Measurements from ENCODE around the gene GOLGA1. TPM values are rescaled to one million over a fixed set of nuclear protein-coding genes. Genes with fewer than 3 reads are reported as not detected.

The GOLGA1 gene
- total and polyA plus RNA-seq, 2 of the 13 experiments (the other 11 are each of a cell fraction or from before 2014, with no cell fraction given): 12.7 to 15.9 TPM

- TF ChIP-seq, protein P1, sequence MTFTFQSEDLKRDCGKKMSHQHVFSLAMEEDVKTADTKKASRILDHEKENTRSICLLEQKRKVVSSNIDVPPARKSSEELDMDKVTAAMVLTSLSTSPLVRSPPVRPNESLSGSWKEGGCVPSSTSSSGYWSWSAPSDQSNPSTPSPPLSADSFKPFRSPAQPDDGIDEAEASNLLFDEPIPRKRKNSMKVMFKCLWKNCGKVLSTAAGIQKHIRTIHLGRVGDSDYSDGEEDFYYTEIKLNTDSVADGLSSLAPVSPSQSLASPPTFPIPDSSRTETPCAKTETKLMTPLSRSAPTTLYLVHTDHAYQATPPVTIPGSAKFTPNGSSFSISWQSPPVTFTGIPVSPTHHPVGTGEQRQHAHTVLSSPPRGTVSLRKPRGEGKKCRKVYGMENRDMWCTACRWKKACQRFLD (CRISPR knock-in tag; IDR thresholded peaks at IDR 0.05; ENCODE audit: borderline replicate concordance): peak; percentile 77; the same call in 1 of the 2 replicates
- TF ChIP-seq ZNF879 (CRISPR knock-in tag; IDR thresholded peaks at IDR 0.05) (no peak), HIVEP1 (CRISPR knock-in tag; IDR thresholded peaks at IDR 0.05) (no peak), RARA (CRISPR knock-in tag; IDR thresholded peaks at IDR 0.05) (no peak), EEA1 (CRISPR knock-in tag; IDR thresholded peaks at IDR 0.05; ENCODE audit: borderline replicate concordance) (no peak; the same call in 1 of the 2 replicates), TOPORS (CRISPR knock-in tag; IDR thresholded peaks at IDR 0.05) (0 out of 2 replicates have a peak, but pooled peaks have one; percentile 26), HMGXB4 (CRISPR knock-in tag; IDR thresholded peaks at IDR 0.05; ENCODE audit: borderline replicate concordance in 1 of 2, low read depth in 1 of 2) (peak; percentile 72 to 85; a peak in 3 of 4 replicates), ZNF883 (CRISPR knock-in tag; IDR thresholded peaks at IDR 0.05; ENCODE audit: not compliant biosample characterization) (peak; percentile 84), KLF12 (CRISPR knock-in tag; IDR thresholded peaks at IDR 0.05; ENCODE audit: borderline replicate concordance) (0 out of 2 replicates have a peak, but pooled peaks have one; percentile 64), ZNF800 (CRISPR knock-in tag; IDR thresholded peaks at IDR 0.05) (peak; percentile 88), TGIF2 (CRISPR knock-in tag; IDR thresholded peaks at IDR 0.05) (no peak; the same call in none of the 2 replicates), ZNF629 (CRISPR knock-in tag; conservative IDR thresholded peaks at IDR 0.05) (peak; percentile 4)
- TF ChIP-seq, protein P2, sequence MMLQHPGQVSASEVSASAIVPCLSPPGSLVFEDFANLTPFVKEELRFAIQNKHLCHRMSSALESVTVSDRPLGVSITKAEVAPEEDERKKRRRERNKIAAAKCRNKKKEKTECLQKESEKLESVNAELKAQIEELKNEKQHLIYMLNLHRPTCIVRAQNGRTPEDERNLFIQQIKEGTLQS (CRISPR knock-in tag; IDR thresholded peaks at IDR 0.05): peak; percentile 15; the same call in 1 of the 2 replicates
- TF ChIP-seq, protein P3, sequence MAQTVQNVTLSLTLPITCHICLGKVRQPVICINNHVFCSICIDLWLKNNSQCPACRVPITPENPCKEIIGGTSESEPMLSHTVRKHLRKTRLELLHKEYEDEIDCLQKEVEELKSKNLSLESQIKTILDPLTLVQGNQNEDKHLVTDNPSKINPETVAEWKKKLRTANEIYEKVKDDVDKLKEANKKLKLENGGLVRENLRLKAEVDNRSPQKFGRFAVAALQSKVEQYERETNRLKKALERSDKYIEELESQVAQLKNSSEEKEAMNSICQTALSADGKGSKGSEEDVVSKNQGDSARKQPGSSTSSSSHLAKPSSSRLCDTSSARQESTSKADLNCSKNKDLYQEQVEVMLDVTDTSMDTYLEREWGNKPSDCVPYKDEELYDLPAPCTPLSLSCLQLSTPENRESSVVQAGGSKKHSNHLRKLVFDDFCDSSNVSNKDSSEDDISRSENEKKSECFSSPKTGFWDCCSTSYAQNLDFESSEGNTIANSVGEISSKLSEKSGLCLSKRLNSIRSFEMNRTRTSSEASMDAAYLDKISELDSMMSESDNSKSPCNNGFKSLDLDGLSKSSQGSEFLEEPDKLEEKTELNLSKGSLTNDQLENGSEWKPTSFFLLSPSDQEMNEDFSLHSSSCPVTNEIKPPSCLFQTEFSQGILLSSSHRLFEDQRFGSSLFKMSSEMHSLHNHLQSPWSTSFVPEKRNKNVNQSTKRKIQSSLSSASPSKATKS (CRISPR knock-in tag; IDR thresholded peaks at IDR 0.05): no peak
- TF ChIP-seq, protein P4, sequence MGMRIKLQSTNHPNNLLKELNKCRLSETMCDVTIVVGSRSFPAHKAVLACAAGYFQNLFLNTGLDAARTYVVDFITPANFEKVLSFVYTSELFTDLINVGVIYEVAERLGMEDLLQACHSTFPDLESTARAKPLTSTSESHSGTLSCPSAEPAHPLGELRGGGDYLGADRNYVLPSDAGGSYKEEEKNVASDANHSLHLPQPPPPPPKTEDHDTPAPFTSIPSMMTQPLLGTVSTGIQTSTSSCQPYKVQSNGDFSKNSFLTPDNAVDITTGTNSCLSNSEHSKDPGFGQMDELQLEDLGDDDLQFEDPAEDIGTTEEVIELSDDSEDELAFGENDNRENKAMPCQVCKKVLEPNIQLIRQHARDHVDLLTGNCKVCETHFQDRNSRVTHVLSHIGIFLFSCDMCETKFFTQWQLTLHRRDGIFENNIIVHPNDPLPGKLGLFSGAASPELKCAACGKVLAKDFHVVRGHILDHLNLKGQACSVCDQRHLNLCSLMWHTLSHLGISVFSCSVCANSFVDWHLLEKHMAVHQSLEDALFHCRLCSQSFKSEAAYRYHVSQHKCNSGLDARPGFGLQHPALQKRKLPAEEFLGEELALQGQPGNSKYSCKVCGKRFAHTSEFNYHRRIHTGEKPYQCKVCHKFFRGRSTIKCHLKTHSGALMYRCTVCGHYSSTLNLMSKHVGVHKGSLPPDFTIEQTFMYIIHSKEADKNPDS (CRISPR knock-in tag; IDR thresholded peaks at IDR 0.05): 0 out of 2 replicates have a peak, but pooled peaks have one; percentile 12
- TF ChIP-seq, protein P5, sequence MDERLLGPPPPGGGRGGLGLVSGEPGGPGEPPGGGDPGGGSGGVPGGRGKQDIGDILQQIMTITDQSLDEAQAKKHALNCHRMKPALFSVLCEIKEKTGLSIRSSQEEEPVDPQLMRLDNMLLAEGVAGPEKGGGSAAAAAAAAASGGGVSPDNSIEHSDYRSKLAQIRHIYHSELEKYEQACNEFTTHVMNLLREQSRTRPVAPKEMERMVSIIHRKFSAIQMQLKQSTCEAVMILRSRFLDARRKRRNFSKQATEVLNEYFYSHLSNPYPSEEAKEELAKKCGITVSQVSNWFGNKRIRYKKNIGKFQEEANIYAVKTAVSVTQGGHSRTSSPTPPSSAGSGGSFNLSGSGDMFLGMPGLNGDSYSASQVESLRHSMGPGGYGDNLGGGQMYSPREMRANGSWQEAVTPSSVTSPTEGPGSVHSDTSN (CRISPR knock-in tag; IDR thresholded peaks at IDR 0.05): peak; percentile 44; the same call in 1 of the 2 replicates
These were observed at the start of gene GOLGA1 (continued) for GRCh38 chr9:124940894-124941678.

All from HepG2 (cell line).